ACC112 (cell line): ENCODE results near the gene GRID1.
"Not testable (repeated sequence)": the region's sequence is repeated elsewhere in the genome, so short reads cannot be mapped to it uniquely, and the experiment has no call there.

ENCODE experiments used
- H2AFZ ChIP-seq: fragments of 200-600 bp; sonication (generic); one replicate; pipeline ENCODE4 v1.6.0; 2017; ENCODE audit warnings: antibody characterized with exemption, low read length; ENCODE audit not compliant: unreplicated experiment
- H3K27ac ChIP-seq: fragments of 200-600 bp; sonication (generic); 2 replicates; pipeline ENCODE4 v1.5.1; 2014; ENCODE audit warnings: low read depth, mild to moderate bottlenecking, antibody characterized with exemption, low read length, moderate library complexity
- H3K27me3 ChIP-seq: fragments of 200-600 bp; sonication (generic); 2 replicates; pipeline ENCODE4 v1.6.1; 2014; ENCODE audit warnings: mild to moderate bottlenecking, antibody characterized with exemption, low read length, moderate library complexity, mixed read lengths; ENCODE audit not compliant: insufficient read depth
- H3K36me3 ChIP-seq: fragments of 200-600 bp; sonication (generic); 2 replicates; pipeline ENCODE4 v1.6.1; 2016; ENCODE audit warnings: mild to moderate bottlenecking, antibody characterized with exemption, low read length, moderate library complexity, mixed read lengths; ENCODE audit not compliant: insufficient read depth
- H3K4me1 ChIP-seq: fragments of 200-600 bp; sonication (generic); one replicate; pipeline ENCODE4 v1.6.1; 2016; ENCODE audit warnings: low read length, mixed read lengths; ENCODE audit not compliant: insufficient read depth, unreplicated experiment, control insufficient read depth
- H3K4me3 ChIP-seq: fragments of 200-600 bp; sonication (generic); 2 replicates; pipeline ENCODE4 v1.5.1; 2014; ENCODE audit warnings: mild to moderate bottlenecking, low read depth, low read length
- H3K79me2 ChIP-seq: fragments of 200-600 bp; sonication (generic); one replicate; pipeline ENCODE4 v1.6.0; 2016; ENCODE audit warnings: low read length; ENCODE audit not compliant: control insufficient read depth, unreplicated experiment, insufficient read depth

The GRID1 gene

DNA sequence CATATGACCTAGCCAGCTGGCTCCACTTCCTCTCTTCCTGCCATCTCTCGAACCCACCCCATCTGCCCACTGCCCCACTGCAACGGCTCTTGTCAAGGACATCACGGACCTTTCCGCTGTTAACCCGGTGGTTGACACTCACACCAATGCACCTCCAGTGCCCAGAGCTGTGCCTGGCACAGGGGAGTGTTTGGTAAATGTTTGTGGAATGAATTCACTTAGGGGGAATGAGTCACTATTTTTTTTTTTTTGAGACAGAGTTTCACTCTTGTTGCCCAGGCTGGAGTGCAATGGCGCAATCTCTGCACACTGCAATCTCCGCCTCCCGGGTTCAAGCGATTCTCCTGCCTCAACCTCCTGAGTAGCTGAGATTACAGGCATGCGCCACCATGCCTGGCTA lies 191.1 kb downstream of the GRID1 start:
- not testable (repeated sequence) for H3K27ac ChIP-seq, H3K4me1 ChIP-seq, H3K27me3 ChIP-seq, H2AFZ ChIP-seq, H3K79me2 ChIP-seq, H3K4me3 ChIP-seq, H3K36me3 ChIP-seq

DNA sequence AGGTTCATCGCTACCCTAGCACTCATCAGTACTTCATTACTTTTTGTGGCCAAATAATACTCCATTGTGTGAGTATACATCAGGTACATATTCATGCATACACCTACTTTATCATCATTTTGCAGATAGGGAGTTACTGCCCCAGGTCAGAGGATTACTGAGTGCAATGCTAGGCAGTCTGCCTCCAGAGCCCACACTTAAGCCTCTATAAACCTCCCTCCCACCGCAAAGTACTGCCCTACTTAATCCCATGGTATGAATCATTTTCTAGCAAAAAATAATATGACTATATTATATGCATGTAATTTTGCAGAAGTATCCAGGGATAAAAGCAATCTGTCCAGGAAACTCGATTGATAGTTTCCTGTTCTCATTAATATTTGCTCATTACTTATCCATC lies 194.3 kb downstream of the GRID1 start:
- no peaks in the 10 kb centered on the region for H3K27me3 ChIP-seq
- H3K4me3 ChIP-seq: no peak overlapping the region
- no peaks in the 10 kb centered on the region for H3K79me2 ChIP-seq
- no peaks in the 10 kb centered on the region for H3K4me1 ChIP-seq
- no peaks in the 10 kb centered on the region for H3K36me3 ChIP-seq
- H2AFZ ChIP-seq: no peak overlapping the region
- no peak overlapping the region for H3K27ac ChIP-seq

DNA sequence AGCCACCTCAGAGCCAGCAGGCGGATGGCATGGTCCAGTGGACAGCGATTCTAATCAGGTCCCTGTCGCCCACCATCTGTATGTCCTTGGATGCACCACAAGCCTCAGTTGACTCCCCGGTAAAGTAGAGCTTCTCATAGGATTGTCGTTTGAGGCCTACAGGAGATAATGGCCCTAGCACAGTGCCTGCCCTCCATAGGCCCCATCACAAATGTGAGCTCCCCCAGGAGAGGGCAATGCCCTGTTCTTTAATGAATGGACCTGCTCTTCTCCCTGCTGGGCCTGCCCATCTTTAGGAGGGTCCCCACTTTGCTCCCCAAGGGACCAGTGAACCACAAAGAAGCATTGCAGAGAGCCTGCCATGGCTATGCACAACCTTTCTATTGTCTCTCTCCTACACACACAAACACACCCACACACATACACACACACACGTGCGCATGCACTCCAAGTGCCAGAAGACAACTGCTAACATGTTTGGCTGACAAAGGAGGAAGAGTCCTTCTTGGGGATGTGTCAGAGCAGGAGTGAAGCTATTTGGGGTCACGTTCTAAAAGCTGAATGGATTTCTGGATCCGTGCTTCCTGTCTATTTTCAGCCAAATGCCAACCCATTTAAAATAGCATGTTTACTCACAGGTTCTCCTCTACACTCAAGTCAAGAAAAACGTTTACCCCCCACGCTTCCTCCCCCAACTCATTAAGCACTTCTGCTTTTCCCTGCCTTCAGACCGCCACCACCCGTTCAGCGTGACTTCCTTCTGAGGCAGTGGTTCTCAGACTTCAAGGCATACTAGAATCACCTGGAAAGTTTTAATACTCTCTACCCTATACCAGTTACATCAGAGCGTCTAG lies 196.1 kb downstream of the GRID1 start:
- no peaks in the 10 kb centered on the region for H3K36me3 ChIP-seq
- H2AFZ ChIP-seq: no peak overlapping the region
- H3K27me3 ChIP-seq: no peaks in the 10 kb centered on the region
- no peaks in the 10 kb centered on the region for H3K79me2 ChIP-seq
- no peak overlapping the region for H3K4me3 ChIP-seq
- no peak overlapping the region for H3K27ac ChIP-seq
- H3K4me1 ChIP-seq: no peaks in the 10 kb centered on the region

DNA sequence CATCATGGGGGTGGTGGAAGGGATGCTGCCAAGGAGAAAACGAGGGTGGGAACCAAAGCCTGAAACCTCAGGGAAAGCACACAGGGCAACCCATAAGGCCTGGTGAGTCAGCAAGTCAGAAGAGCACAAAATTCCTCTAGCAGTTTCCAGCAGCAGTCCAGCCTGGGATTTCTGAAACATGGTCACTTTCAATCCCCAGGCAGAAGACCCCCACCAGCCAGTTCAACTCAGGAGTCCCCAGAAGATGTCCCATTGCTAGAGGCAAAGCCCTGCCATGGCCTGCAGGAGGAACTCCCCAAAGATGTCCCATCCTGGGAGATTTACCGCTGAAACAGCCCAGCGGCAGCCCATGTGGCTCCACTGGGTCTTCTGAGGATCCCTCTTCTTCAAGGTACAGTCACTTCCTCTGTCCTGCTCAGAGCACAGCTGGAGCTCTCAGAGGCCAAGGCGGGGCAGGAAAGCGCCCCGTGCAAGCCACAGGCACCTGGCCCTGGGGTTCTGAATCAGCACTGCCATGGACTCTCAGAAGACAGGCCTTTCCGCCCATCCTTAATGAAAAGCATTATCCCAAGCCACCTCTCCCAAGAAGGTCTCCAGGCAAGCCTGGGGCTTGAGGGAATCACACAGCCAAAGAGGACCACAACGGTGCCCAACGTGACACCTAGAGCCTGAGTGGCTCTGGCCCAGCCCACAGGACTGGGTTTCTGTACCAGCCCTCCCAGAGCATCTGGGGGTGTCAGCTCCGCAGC lies 196.9 kb downstream of the GRID1 start:
- Histone ChIP-seq H3K36me3 (no peaks in the 10 kb centered on the region), H3K4me1 (no peaks in the 10 kb centered on the region), H3K27ac (no peak overlapping the region), H3K27me3 (no peaks in the 10 kb centered on the region), H3K4me3 (no peak overlapping the region), H2AFZ (no peak overlapping the region), H3K79me2 (no peaks in the 10 kb centered on the region)

DNA sequence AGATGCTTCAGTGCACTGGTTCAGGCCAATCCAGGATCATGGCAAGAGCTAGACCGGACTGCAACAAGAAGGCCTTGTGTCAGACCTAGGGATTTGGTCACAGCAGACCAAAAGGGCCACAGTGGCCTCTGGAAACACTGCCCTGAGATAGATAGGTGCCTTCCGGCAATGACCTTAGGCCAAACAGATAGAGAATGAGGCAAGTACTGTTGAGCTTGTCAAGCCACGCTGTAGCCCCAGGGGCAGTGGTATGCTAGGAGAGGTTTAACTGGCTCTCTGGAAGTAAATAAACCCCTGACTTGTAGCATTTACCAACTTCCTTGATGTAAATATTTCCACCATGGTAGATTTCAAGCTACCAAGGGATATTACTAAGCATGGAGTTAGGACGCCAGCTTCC lies 197.5 kb downstream of the GRID1 start:
- H3K4me1 ChIP-seq: no peaks in the 10 kb centered on the region
- H3K79me2 ChIP-seq: no peaks in the 10 kb centered on the region

DNA sequence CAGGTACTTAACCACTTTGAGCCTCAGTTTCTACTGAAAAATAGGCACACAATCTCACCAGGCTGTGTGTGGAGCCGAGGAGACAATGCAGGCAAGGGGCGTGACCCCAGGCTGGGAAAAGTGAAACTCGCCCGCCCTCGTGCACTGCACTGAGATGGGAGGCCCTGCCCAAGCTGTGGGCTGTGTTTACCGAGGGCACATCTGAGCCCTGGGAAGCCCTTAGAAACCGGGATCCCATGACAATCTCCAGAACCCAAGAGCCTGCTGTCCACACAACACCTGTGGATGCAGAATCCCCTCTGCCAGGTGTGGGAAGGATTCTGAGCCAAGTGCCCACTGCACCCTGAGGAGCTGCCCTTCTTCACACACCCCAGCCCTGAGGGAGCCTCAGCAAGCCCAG lies 198.3 kb downstream of the GRID1 start:
- Histone ChIP-seq H2AFZ (no peak overlapping the region), H3K27ac (no peak overlapping the region), H3K4me3 (no peak overlapping the region), H3K4me1 (no peaks in the 10 kb centered on the region), H3K79me2 (no peaks in the 10 kb centered on the region), H3K36me3 (no peaks in the 10 kb centered on the region), H3K27me3 (no peaks in the 10 kb centered on the region)

More for the DNA sequence above, 197.5 kb downstream of the GRID1 start:
- Histone ChIP-seq H2AFZ (no peak overlapping the region), H3K36me3 (no peaks in the 10 kb centered on the region), H3K27me3 (no peaks in the 10 kb centered on the region), H3K27ac (no peak overlapping the region), H3K4me3 (no peak overlapping the region)

DNA sequence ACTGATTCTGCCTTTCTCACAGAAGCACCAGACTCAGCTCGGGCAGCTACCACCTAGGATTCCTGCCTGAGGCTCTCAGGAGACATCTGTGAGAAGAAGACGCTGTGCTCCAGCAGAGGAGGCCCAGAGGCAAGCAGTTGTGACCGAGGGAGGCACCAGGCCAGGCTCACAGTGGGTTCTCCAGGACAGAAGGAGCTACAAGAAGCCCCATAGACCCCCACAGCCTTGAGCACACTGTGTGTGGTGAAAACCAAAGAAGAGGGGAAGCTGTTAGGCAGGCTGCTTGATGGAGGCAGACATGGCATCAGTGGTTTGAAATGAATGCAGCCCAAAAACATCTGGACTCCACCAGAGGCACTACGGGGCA lies 198.8 kb downstream of the GRID1 start:
- H2AFZ ChIP-seq: no peak overlapping the region
- H3K4me3 ChIP-seq: no peak overlapping the region
- no peak overlapping the region for H3K27ac ChIP-seq
- H3K79me2 ChIP-seq: no peaks in the 10 kb centered on the region
- H3K36me3 ChIP-seq: no peaks in the 10 kb centered on the region
- H3K27me3 ChIP-seq: no peaks in the 10 kb centered on the region
- H3K4me1 ChIP-seq: no peaks in the 10 kb centered on the region

DNA sequence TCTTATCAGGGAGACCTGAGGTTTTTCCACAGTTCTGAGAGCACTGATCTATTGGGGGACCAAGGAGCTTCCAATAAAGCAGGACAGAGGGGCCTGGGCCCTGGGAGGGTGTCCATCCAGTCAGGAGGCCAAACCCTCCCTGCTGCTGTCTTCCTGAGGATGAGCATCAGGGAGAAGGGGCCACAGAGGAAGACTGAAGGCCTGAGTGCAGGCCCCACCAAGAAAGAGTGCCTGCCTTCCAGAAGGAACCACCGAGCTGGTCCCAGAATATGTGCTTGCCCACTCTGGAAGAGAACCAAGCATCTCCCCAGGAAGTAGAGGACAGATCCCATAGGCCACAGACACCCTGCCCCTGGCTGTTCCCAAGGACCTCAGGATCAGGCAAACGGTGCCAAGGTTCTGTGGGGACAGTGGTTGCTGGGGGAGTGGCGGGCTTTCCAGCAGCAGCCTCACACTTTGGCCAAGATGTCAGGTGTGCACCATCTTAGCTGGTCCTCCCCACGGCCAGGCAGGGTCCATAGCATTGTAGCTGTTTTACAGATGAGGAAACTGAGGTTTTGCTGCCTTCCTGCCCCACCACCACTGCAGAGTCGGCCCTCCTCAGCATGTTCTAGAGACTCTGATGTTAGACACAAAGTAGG lies 199.4 kb downstream of the GRID1 start:
- Histone ChIP-seq H3K4me1 (no peaks in the 10 kb centered on the region), H3K36me3 (no peaks in the 10 kb centered on the region), H3K4me3 (no peak overlapping the region), H3K79me2 (no peaks in the 10 kb centered on the region), H3K27ac (no peak overlapping the region), H3K27me3 (no peaks in the 10 kb centered on the region), H2AFZ (no peak overlapping the region)

DNA sequence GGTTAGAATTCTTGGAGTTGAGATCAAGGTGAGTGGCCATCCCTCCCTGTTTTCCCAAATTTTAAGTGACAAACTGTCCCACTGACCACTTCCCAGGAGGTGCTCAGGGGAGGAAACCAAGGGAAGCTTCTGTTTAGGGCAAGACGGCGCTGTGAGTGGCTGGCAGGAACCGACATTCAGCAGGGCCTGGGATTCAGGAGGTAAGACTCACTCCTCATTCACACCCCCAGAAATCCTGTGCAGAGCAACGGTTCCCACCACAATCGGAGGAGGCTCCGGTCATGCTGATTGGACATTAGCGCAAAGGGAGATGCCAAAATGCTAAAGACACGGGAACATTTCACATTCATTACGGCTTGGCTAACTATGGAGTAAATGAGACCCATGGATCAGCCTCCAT lies 200.9 kb downstream of the GRID1 start:
- Histone ChIP-seq H3K4me3 (no peak overlapping the region), H3K36me3 (no peaks in the 10 kb centered on the region), H3K4me1 (no peaks in the 10 kb centered on the region), H2AFZ (no peak overlapping the region), H3K27ac (no peak overlapping the region), H3K27me3 (no peaks in the 10 kb centered on the region), H3K79me2 (no peaks in the 10 kb centered on the region)

DNA sequence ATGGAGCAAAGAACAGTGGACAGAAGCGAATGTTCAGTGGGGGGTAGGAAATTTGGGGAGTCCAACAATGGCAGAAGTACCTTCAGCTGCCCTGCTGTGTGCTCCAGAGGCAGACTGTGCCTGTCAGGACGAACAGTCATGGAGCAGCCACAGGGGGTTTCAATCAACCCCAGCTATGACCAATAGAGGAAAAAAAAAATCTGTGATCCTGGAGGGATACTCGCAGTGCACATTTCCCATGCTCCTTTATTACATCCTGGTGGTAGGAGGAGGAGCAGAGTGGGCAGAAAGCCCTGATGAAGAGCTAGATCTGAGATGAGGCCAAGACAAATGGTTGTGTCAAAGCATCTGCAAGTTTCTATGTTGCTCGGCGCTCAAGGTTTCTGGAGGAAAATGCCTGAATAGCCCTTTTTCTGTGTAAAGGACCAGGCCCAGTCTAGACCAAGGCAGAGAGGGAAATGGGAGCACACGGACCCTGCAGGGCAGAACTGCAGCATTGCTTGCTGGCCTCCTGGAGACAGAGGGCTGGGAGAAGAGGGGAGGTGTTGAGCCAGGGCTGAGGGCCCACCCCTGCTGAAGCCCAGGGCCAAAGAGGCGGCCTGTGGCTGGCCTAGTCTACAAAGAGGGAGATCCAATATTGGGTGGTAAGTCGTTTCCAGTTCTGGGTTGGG lies 201.5 kb downstream of the GRID1 start:
- Histone ChIP-seq H3K27ac (no peak overlapping the region), H3K27me3 (no peaks in the 10 kb centered on the region), H3K79me2 (no peaks in the 10 kb centered on the region), H3K4me1 (no peaks in the 10 kb centered on the region), H2AFZ (no peak overlapping the region), H3K4me3 (no peak overlapping the region), H3K36me3 (no peaks in the 10 kb centered on the region)
